ENCODE results near the gene NIPSNAP2. TPM values are rescaled to one million over a fixed set of nuclear protein-coding genes. Genes with fewer than 3 reads are reported as not detected.

The NIPSNAP2 gene
- total and polyA plus RNA-seq, 2 of the 13 experiments (the other 11 are each of a cell fraction or from before 2014, with no cell fraction given): 40.3 to 61.5 TPM

DNA sequence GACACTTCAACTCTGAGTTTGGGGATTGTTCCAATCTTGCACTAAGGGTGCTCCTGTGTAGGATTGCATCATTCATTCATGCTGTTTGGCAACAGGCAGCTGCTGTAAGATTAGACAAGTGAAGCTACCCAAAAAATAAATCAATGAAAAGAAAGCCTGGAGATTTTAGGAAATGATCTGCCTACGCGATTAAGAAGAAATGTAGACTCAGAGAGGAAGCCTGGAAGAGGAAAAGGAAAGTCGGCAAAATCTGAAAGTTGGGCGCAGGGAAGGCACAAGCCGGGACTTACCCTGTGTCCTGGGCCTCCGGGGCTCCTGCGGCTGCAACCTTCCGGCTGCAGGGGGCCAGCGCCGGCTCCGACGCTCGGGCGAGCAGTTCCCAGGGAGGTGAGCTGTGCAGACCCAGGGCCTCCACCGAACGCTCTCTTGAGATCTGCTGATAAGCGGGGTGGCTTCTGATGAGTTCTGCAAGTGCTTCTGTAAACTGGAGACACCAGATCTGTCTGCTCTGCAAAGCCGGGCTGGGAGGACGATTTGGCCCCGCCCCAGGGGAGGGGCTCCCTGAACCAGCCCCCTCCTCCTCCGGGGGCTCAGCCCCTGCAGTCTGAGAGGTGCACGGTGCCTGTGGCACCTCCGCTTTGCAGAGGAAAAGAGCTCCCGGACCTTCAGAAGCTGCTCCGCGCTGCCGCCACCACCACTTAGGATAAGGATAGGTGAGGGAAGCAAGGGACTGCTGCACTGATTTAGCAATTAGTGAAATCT lies 69.5 kb downstream of the NIPSNAP2 start (continued):
- TF ChIP-seq, protein P1, sequence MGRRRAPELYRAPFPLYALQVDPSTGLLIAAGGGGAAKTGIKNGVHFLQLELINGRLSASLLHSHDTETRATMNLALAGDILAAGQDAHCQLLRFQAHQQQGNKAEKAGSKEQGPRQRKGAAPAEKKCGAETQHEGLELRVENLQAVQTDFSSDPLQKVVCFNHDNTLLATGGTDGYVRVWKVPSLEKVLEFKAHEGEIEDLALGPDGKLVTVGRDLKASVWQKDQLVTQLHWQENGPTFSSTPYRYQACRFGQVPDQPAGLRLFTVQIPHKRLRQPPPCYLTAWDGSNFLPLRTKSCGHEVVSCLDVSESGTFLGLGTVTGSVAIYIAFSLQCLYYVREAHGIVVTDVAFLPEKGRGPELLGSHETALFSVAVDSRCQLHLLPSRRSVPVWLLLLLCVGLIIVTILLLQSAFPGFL (CRISPR knock-in tag; IDR thresholded peaks at IDR 0.05): no peak
- TF ChIP-seq MLLT10 (CRISPR knock-in tag; IDR thresholded peaks at IDR 0.05) (no peak), ZNF335 (CRISPR knock-in tag; IDR thresholded peaks at IDR 0.05) (no peak), FLYWCH1 (CRISPR knock-in tag; IDR thresholded peaks at IDR 0.05) (no peak), CENPT (CRISPR knock-in tag; IDR thresholded peaks at IDR 0.05; ENCODE audit: low read depth) (no peak), SP140L (CRISPR knock-in tag; IDR thresholded peaks at IDR 0.05; ENCODE audit: borderline replicate concordance) (no peak), PCBP1 (IDR thresholded peaks at IDR 0.05; ENCODE audit: borderline replicate concordance, low read depth, low read length) (0 out of 2 replicates have a peak, but pooled peaks have one; percentile 12), ZNF572 (CRISPR knock-in tag; IDR thresholded peaks at IDR 0.05) (no peak), SP5 (CRISPR knock-in tag; IDR thresholded peaks at IDR 0.05; ENCODE audit: borderline replicate concordance, low read depth) (peak; percentile 60; the same call in 1 of the 2 replicates), ZNF234 (CRISPR knock-in tag; conservative IDR thresholded peaks at IDR 0.05) (no peak), CREB1 (IDR thresholded peaks at IDR 0.05) (no peak), CREB1 (CRISPR knock-in tag; IDR thresholded peaks at IDR 0.05) (no peak), ZBTB7B (CRISPR knock-in tag; IDR thresholded peaks at IDR 0.05) (peak; percentile 48; the same call in 1 of the 2 replicates), ZSCAN31 (CRISPR knock-in tag; IDR thresholded peaks at IDR 0.05; ENCODE audit: low read depth) (peak; percentile 81)
- TF ChIP-seq, protein P2, sequence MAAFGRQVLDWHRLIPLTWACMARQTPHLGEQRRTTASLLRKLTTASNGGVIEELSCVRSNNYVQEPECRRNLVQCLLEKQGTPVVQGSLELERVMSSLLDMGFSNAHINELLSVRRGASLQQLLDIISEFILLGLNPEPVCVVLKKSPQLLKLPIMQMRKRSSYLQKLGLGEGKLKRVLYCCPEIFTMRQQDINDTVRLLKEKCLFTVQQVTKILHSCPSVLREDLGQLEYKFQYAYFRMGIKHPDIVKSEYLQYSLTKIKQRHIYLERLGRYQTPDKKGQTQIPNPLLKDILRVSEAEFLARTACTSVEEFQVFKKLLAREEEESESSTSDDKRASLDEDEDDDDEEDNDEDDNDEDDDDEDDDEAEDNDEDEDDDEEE (CRISPR knock-in tag; IDR thresholded peaks at IDR 0.05): 0 out of 2 replicates have a peak, but pooled peaks have one; percentile 51
- TF ChIP-seq, protein P3, sequence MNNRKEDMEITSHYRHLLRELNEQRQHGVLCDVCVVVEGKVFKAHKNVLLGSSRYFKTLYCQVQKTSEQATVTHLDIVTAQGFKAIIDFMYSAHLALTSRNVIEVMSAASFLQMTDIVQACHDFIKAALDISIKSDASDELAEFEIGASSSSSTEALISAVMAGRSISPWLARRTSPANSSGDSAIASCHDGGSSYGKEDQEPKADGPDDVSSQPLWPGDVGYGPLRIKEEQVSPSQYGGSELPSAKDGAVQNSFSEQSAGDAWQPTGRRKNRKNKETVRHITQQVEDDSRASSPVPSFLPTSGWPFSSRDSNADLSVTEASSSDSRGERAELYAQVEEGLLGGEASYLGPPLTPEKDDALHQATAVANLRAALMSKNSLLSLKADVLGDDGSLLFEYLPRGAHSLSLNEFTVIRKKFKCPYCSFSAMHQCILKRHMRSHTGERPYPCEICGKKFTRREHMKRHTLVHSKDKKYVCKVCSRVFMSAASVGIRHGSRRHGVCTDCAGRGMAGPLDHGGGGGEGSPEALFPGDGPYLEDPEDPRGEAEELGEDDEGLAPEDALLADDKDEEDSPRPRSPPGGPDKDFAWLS (CRISPR knock-in tag; IDR thresholded peaks at IDR 0.05; ENCODE audit: borderline replicate concordance): no peak
- TF ChIP-seq, protein P4, sequence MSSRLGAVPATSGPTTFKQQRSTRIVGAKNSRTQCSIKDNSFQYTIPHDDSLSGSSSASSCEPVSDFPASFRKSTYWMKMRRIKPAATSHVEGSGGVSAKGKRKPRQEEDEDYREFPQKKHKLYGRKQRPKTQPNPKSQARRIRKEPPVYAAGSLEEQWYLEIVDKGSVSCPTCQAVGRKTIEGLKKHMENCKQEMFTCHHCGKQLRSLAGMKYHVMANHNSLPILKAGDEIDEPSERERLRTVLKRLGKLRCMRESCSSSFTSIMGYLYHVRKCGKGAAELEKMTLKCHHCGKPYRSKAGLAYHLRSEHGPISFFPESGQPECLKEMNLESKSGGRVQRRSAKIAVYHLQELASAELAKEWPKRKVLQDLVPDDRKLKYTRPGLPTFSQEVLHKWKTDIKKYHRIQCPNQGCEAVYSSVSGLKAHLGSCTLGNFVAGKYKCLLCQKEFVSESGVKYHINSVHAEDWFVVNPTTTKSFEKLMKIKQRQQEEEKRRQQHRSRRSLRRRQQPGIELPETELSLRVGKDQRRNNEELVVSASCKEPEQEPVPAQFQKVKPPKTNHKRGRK (CRISPR knock-in tag; IDR thresholded peaks at IDR 0.05): 0 out of 2 replicates have a peak, but pooled peaks have one; percentile 40
- TF ChIP-seq, protein P5, sequence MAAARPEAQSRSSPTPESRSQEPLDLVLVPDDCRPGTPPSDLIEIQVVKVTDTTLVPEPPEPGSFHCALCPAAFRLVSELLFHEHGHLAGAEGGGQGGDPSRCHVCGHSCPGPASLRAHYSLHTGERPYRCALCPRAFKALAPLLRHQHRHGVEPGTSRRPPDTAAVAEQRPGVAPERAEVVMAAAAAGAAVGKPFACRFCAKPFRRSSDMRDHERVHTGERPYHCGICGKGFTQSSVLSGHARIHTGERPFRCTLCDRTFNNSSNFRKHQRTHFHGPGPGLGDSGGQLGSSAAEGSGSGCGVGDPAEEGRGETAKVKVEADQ (CRISPR knock-in tag; IDR thresholded peaks at IDR 0.05; ENCODE audit: borderline replicate concordance): no peak
- TF ChIP-seq, protein P6, sequence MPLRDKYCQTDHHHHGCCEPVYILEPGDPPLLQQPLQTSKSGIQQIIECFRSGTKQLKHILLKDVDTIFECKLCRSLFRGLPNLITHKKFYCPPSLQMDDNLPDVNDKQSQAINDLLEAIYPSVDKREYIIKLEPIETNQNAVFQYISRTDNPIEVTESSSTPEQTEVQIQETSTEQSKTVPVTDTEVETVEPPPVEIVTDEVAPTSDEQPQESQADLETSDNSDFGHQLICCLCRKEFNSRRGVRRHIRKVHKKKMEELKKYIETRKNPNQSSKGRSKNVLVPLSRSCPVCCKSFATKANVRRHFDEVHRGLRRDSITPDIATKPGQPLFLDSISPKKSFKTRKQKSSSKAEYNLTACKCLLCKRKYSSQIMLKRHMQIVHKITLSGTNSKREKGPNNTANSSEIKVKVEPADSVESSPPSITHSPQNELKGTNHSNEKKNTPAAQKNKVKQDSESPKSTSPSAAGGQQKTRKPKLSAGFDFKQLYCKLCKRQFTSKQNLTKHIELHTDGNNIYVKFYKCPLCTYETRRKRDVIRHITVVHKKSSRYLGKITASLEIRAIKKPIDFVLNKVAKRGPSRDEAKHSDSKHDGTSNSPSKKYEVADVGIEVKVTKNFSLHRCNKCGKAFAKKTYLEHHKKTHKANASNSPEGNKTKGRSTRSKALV (CRISPR knock-in tag; IDR thresholded peaks at IDR 0.05): no peak
